Upper lobe of left lung (tissue), 4 donors: ENCODE data around the gene SETD5.

Experiments
- POLR2A ChIP-seq, 4 donors: fragments of 450-650 bp; IDR thresholded peaks; one replicate each; pipeline ENCODE4 v1.5.1; 2016 to 2017; ENCODE audit warnings: antibody characterized with exemption in 4 of 4, mild to moderate bottlenecking in 2 of 4
- TF ChIP-seq, protein P1 (sequence below), 6 experiments: fragments of 450-650 bp in 4 of 6; fragments of 200-600 bp in 2 of 6; sonication (generic) in 2 of 6; IDR thresholded peaks; one replicate each; pipeline ENCODE4 v1.5.1; 2016 to 2019; ENCODE audit warnings: antibody characterized with exemption in 6 of 6

DNA sequence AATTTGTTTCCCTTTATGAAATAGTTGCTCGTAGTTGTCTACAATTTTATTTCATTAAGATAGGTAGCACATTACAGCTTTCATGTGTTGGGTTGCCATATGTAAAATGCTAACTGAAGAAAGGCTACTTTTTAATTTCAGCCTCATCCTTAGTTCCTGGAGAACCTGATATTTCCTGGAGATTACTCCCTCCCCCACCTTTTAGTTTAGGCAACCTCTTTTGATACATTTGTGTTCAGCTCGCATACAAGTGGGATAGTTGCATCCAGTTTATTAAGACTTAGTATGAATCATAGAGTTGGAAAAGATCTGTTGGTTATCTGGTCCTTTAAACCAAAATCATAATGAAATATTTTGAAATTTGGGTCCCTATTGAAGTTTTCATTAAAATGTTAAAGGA, 6.0 kb downstream of the SETD5 start:
- TF ChIP-seq, protein P1, sequence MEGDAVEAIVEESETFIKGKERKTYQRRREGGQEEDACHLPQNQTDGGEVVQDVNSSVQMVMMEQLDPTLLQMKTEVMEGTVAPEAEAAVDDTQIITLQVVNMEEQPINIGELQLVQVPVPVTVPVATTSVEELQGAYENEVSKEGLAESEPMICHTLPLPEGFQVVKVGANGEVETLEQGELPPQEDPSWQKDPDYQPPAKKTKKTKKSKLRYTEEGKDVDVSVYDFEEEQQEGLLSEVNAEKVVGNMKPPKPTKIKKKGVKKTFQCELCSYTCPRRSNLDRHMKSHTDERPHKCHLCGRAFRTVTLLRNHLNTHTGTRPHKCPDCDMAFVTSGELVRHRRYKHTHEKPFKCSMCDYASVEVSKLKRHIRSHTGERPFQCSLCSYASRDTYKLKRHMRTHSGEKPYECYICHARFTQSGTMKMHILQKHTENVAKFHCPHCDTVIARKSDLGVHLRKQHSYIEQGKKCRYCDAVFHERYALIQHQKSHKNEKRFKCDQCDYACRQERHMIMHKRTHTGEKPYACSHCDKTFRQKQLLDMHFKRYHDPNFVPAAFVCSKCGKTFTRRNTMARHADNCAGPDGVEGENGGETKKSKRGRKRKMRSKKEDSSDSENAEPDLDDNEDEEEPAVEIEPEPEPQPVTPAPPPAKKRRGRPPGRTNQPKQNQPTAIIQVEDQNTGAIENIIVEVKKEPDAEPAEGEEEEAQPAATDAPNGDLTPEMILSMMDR (IDR thresholded peaks at IDR 0.05): no peak
- no peak for TF ChIP-seq POLR2A (IDR thresholded peaks at IDR 0.05)
